Measurements from ENCODE around the gene FBXL14. TPM values are rescaled to one million over a fixed set of nuclear protein-coding genes. Genes with fewer than 3 reads are reported as not detected.

Gene FBXL14
- polyA plus RNA-seq, 1 of the 3 experiments (the other 2 are of a cell fraction): 11.3 TPM

- ChIA-PET CTCF (interaction anchor here (0.8 to 9.6 kb wide), 6 partner anchors 14 to 515 kb away, joined by 3 to 166 read pairs (median 44); no protein-coding TSS in a partner anchor), POLR2A (interaction anchor here (0.6 kb wide), 1 partner anchor 816 kb away, joined by 3 read pairs; no protein-coding TSS in a partner anchor)
- TF ChIP-seq SIN3A (IDR thresholded peaks at IDR 0.05; ENCODE audit: borderline replicate concordance, low read depth, low read length) (no peak), RFX5 (IDR thresholded peaks at IDR 0.05; ENCODE audit: low read length) (no peak), JUND (IDR thresholded peaks at IDR 0.05) (no peak), POLR2AphosphoS5 (IDR thresholded peaks at IDR 0.05; ENCODE audit: low read depth, low read length) (no peak), NRF1 (IDR thresholded peaks at IDR 0.05; ENCODE audit: low read depth, low read length) (no peak), REST (IDR thresholded peaks at IDR 0.05; ENCODE audit: low read depth, low read length) (no peak), MAX (IDR thresholded peaks at IDR 0.05; ENCODE audit: low read depth) (no peak), ZBTB33 (IDR thresholded peaks at IDR 0.05; ENCODE audit: borderline replicate concordance, low read depth) (no peak), FOXJ3 (CRISPR knock-in tag; IDR thresholded peaks at IDR 0.05) (no peak)
Measured at GRCh38 chr12:1632702-1633101, 38.3 kb upstream of the FBXL14 start.

More at GRCh38 chr12:1632702-1633101, 38.3 kb upstream of the FBXL14 start:
- H3K9ac ChIP-seq: no peak overlapping the region
- no peak overlapping the region for H3K27ac ChIP-seq (ENCODE audit: low read depth in 2 of 2, low read length in 1 of 2)
- peaks cover 8% of the 10 kb centered on the region for H3F3A ChIP-seq (replicated peaks; ENCODE audit: insufficient read depth)
- no peak for DNase-seq
- H3K4me3 ChIP-seq (ENCODE audit: low read depth in 2 of 2, low read length in 1 of 2): no peak overlapping the region
- peaks cover 15% of the 10 kb centered on the region; the same call in 1 of the 2 replicates for H3K79me2 ChIP-seq (ENCODE audit: insufficient read depth)
- no peak overlapping the region for H3K4me2 ChIP-seq
- H4K20me1 ChIP-seq (ENCODE audit: insufficient read depth): peaks cover 8% of the 10 kb centered on the region; the same call in 1 of the 2 replicates
- WGBS (ENCODE audit: low lambda C conversion rate): 87% methylated on average over 8 of the region's 14 CpGs
- H3K9me2 ChIP-seq: no peaks in the 10 kb centered on the region
- peaks cover 0 to 22% of the 10 kb centered on the region in 2 experiments; a peak in 2 of 4 replicates for H3K4me1 ChIP-seq (ENCODE audit: control insufficient read depth in 1 of 2, insufficient read depth in 2 of 2, low read depth in 1 of 2, low read length in 1 of 2)
- peaks cover 0 to 15% of the 10 kb centered on the region in 2 experiments for H3K36me3 ChIP-seq (replicated peaks in 1 of 2; ENCODE audit: control insufficient read depth in 1 of 2, insufficient read depth in 2 of 2, low read length in 1 of 2)
- H3K27me3 ChIP-seq (ENCODE audit: insufficient read depth): no peaks in the 10 kb centered on the region
- H2AFZ ChIP-seq (ENCODE audit: low read depth): no peak overlapping the region
- H3K9me3 ChIP-seq: no peaks in the 10 kb centered on the region
